Fibroblast of the aortic adventitia (primary cell): ENCODE data around the gene PSME3. TPM values are rescaled to one million over a fixed set of nuclear protein-coding genes. Genes with fewer than 3 reads are reported as not detected.
A peak's percentile ranks its signal among the peaks of the same experiment; 100 is the strongest.

Source experiments
- DNase-seq: peaks from one replicate; pipeline ENCODE4 v3.0.0-alpha.2; 2010; ENCODE audit warnings: low read depth
- H3K4me3 ChIP-seq: 2 replicates; pipeline ENCODE4 v1.5.1; 2011; ENCODE audit warnings: low read depth, mild to moderate bottlenecking, control low read depth, low read length, moderate library complexity
- total RNA-seq: library from RNA; depleted of rRNA; stranded (reverse); fragments of >200 nt; gene quantifications from 2 replicates; pipeline ENCODE4 v1.2.3, GENCODE V29; 2012; ENCODE audit warnings: low replicate concordance
- TF ChIP-seq, protein P1 (sequence below): IDR thresholded peaks from 2 replicates; pipeline ENCODE4 v1.5.1; 2011; ENCODE audit warnings: mild to moderate bottlenecking, low read length, control low read depth, inconsistent platforms; ENCODE audit not compliant: insufficient read depth

PSME3 gene
- total RNA-seq, 1 donor = 101 TPM

DNA sequence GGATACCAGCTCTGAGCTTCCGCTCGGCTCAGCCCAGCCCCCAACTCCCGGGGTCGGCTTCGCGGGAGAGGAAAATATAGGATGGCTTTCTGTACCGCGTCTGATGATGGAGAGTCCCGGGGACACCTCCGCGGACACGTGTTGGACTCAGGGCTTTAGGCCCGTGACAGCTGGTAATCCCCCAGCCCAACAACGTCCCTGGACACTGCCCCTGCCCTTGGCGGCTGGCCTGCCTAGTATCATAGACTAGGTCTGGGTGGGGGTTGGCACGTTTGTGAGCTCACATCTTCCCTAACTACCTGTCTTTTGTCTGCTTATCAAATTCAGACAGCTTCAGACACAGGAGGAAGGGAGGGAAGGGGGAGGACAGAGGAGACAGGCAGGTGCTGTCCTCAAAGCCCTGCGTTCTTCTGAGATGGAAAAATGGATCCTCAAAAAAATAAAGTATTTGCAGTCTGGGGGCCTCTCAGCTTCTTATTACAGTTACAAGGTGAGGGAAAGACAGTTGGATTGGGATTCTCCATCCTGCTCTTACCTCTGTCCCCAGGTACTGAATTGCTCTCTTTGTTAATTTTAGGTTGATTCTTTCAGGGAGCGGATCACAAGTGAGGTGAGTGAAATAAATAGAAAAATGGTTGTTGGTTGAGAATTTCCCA lies 698 bp downstream of the PSME3 start:
- DNase-seq = no peak
- TF ChIP-seq, protein P1, sequence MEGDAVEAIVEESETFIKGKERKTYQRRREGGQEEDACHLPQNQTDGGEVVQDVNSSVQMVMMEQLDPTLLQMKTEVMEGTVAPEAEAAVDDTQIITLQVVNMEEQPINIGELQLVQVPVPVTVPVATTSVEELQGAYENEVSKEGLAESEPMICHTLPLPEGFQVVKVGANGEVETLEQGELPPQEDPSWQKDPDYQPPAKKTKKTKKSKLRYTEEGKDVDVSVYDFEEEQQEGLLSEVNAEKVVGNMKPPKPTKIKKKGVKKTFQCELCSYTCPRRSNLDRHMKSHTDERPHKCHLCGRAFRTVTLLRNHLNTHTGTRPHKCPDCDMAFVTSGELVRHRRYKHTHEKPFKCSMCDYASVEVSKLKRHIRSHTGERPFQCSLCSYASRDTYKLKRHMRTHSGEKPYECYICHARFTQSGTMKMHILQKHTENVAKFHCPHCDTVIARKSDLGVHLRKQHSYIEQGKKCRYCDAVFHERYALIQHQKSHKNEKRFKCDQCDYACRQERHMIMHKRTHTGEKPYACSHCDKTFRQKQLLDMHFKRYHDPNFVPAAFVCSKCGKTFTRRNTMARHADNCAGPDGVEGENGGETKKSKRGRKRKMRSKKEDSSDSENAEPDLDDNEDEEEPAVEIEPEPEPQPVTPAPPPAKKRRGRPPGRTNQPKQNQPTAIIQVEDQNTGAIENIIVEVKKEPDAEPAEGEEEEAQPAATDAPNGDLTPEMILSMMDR = no peak
- H3K4me3 ChIP-seq = peak overlapping the region; percentile 97

DNA sequence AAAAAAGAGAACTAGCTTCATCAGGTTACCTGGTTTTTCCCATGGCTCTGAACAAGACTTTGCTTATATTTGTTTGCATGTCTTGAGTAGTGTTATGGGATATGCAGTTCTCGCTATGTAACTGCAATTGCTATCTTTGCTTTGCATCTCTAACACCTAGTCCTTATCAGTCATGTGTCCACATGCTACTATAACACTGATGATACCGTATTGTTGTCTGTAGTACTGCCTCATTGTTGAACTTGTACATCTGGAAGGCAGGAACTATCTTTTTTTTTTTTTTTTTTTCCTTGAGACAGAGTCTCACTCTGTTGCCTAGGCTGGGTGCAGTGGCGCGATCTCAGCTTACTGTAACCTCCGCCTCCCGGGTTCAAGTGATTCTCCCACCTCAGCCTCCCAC lies 2.5 kb downstream of the PSME3 start:
- DNase-seq = no peak
- H3K4me3 ChIP-seq = no peak overlapping the region
- TF ChIP-seq, protein P1 = no peak

DNA sequence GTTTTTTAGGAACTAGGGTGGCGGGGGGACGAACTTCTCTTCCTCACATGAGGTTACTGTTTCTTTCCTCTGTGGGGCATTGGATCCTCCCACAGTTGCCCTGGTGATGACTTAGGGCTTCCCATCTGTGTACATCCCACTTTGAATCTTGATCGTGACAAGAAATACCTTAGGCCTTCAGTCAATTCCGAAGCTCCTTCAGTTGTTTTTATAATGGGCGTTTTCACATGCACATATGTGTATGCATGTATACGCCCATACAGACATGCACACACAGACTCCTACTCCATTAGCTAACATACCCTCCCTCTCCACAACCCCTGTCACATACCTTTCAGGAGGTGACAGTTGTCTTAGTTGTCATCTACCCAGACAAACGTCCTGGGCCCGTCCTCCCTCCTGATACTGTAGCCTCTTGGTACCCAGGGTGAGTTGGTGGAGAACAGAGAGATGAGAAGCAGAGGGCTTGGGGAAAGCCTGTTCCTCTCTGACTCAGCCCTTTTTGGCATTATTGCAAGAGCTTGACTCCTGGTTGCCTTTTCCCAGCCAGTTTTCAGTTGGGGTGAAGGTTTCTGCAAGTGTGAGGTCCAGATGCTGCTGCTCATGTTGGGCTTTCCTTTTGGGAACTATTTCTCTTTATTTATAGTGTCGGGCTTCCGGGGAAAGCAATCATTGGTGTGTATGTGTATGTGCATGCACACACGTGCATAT lies 8.9 kb downstream of the PSME3 start:
- TF ChIP-seq, protein P1 = no peak
- DNase-seq = peak; percentile 50
- H3K4me3 ChIP-seq = no peak overlapping the region

DNA sequence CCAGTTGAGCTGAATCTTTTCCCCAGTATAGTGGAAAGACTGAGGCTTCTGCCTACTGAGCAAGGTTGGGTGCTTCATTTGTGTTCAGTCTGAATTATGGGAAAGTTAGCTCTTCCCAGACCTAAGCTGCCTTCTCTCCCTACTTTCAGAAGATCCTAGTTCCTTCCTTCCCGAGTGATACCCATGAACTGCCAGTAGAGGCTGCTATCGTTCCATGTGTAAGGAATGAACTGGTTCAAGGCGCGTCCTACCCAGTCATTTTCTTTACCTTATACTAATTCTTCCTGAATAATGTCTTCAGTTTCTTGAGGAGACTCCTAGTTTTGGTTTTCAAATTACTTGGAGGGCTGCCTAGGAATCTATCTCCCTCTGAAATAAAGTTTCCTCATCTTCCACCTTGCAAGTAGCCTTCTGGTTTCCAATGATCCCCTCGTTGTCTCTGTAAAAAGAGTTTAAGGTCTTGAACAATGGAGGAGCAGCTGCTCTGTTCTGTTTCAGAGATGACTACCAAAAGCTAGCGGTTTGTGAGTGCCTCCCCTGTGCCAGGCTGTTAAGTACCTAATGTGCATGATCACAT lies 10.2 kb downstream of the PSME3 start:
- TF ChIP-seq, protein P1 = peak; percentile 100
- peak; percentile 85 for DNase-seq
- H3K4me3 ChIP-seq = no peak overlapping the region

DNA sequence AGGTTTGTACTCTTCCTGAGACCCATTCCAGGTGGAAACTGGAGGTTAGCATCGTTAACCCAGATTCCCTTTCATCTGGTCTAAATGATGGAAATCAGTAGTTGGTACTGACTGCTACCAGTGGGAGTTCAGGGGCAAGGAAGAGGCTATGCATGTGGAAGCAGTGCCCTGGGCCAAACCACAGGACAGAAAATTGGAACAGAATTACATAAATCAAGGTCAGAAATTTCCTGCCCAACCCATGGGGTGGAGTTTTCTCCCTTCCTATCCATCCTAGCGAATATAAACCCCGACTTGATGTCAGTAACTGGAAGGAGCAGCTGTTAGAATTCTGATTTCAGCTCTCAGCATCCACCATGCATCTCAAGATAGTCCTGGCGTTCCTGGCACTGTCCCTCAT lies 11.1 kb downstream of the PSME3 start, which contains the start of gene AOC2:
Gene AOC2, plus strand, starts transcription at position 310 of the 400 bp plus-strand sequence. Its CDS starts 47 bp downstream, at position 357.
- peak; percentile 61 for DNase-seq
- TF ChIP-seq, protein P1 = no peak

DNA sequence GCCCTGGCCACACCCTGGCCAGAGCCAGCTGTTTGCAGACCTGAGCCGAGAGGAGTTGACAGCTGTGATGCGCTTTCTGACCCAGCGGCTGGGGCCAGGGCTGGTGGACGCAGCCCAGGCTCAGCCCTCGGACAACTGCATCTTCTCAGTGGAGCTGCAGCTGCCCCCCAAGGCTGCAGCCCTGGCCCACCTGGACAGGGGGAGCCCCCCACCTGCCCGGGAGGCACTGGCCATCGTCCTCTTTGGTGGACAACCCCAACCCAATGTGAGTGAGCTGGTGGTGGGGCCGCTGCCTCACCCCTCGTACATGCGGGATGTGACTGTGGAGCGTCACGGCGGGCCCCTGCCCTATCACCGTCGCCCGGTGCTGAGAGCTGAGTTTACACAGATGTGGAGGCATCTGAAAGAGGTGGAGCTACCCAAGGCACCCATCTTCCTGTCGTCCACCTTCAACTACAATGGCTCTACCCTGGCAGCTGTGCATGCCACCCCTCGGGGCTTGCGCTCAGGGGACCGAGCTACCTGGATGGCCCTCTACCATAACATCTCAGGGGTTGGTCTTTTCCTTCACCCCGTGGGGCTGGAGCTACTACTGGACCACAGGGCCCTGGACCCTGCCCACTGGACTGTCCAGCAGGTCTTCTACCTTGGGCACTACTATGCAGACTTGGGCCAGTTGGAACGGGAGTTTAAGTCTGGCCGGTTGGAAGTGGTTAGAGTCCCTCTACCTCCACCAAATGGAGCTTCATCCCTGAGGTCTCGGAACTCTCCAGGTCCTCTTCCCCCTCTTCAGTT lies 11.8 kb downstream of the PSME3 start:
- no peak for DNase-seq
- TF ChIP-seq, protein P1 = no peak
- H3K4me3 ChIP-seq = no peak overlapping the region

More for the DNA sequence above, 11.1 kb downstream of the PSME3 start, which contains the start of gene AOC2:
- no peak within 1 kb of the TSS for H3K4me3 ChIP-seq
